ENCODE measurements around the gene PTH2. TPM values are rescaled to one million over a fixed set of nuclear protein-coding genes. Genes with fewer than 3 reads are reported as not detected.

The PTH2 gene
- total and polyA plus RNA-seq, 8 donors = not detected

DNA sequence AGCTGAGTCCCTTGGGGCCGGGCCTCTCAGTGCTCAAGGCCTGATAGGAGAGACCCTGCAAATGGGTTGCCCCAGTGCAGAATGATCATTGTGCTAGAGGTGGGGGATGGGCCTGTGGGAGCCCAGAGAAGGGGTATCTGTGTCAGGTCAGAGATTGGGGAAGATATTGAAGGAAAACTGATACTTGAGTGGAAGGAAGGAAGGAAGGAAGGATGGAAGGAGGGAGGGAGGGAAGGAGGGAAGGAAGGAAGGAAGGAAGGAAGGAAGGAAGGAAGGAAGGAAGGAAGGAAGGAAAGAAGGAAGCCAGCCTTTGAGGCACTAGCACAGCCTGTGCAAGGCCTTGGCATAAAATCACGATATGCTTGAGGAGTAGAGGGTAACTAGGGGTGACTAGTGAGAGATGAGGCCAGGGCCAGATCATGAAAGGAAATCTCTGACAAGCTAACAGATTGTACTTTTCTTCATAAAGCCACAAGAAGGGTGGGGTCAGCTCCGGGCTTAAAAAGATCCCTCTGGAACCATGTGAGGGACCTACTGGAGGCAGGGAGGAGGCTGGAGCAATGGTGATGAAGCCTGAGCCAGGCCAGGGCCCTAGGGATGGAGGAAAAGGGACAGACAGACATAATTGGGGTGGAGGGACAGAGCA lies 11.4 kb downstream of the PTH2 start:
- ATAC-seq = no peak
- intact Hi-C loops (cut with DNase I) = no loop called here
- Histone ChIP-seq H3K27me3 (peaks cover 0 to 23% of the 10 kb centered on the region in 2 donors), H3K9me3 (no peaks in the 10 kb centered on the region), H3K27ac (no peak overlapping the region), H3K36me3 (no peaks in the 10 kb centered on the region), H3K4me3 (no peak overlapping the region), H3K4me1 (peaks cover 0 to 13% of the 10 kb centered on the region in 2 donors)
- TF ChIP-seq, protein P1, sequence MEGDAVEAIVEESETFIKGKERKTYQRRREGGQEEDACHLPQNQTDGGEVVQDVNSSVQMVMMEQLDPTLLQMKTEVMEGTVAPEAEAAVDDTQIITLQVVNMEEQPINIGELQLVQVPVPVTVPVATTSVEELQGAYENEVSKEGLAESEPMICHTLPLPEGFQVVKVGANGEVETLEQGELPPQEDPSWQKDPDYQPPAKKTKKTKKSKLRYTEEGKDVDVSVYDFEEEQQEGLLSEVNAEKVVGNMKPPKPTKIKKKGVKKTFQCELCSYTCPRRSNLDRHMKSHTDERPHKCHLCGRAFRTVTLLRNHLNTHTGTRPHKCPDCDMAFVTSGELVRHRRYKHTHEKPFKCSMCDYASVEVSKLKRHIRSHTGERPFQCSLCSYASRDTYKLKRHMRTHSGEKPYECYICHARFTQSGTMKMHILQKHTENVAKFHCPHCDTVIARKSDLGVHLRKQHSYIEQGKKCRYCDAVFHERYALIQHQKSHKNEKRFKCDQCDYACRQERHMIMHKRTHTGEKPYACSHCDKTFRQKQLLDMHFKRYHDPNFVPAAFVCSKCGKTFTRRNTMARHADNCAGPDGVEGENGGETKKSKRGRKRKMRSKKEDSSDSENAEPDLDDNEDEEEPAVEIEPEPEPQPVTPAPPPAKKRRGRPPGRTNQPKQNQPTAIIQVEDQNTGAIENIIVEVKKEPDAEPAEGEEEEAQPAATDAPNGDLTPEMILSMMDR (IDR thresholded peaks at IDR 0.05) = no peak
- no peak for DNase-seq

DNA sequence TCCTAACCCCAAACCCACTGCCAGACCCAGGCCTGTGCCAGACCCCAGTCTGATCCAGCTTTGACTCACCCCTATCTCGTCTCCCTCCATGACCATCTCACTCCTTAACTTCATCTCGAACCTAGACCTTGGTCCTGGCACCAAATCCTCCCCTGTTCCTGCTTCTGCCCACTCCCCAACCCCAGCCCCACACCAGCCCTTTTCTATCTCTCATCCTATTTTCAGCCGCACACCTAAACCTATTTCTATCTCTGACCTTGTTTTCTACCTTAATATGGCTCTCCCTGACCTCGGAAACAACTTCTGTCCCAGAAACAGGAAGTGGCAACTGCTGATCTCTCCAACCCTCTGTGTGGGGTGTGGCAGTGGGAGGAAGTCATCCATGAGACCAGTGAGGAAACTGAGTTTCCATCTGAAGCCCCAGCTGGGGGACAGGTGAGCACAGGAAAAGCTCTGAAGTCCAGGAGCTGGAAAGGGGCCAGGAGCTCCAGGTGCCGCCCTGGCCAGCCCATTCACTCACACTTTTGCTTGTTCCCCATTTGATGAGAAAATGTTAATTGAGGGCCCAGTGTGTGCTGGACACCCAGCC lies 13.7 kb downstream of the PTH2 start:
- TF ChIP-seq, protein P1 (IDR thresholded peaks at IDR 0.05) = no peak
- DNase-seq (no peak), ATAC-seq (peak; percentile 56)
- Histone ChIP-seq H3K27me3 (peaks cover 0 to 5% of the 10 kb centered on the region in 2 donors), H3K4me1 (peaks cover 0 to 13% of the 10 kb centered on the region in 2 donors), H3K36me3 (no peaks in the 10 kb centered on the region), H3K27ac (peak overlapping the region in 1 of 2 donors; percentile 18), H3K9me3 (no peaks in the 10 kb centered on the region), H3K4me3 (no peak overlapping the region)
- intact Hi-C loops (cut with DNase I) = no loop called here

DNA sequence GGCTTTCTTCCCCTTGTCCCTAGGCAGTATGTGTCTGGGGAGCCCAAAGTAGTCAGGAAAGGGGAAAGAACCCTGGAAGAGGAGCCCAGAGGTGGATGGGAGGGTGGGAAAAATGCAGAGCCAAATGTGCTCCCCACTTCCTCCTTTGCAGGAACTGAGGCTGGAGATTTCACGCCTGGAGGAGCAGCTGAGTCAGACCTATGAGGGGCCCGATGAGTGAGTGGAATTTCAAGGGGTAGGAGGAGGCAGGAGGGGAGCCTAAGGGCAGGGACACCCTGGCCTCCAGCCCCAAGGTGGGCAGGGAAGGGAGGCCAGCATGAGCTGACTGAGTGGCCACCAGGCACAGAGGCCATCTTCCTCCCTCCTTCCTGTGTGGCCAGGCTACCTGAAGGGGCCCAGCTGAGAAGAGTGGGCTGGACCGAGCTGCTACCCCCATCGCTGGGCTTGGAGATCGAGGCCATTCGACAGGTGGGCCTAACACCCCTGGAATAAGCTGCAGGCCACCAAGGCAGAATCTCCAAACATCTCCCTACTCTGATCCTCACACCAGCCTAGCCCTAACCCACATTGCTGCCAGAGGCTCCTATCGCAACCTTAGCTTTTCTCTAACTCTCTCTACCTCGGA lies 14.3 kb downstream of the PTH2 start:
- ATAC-seq (peak; percentile 27), DNase-seq (no peak)
- Histone ChIP-seq H3K36me3 (no peaks in the 10 kb centered on the region), H3K9me3 (no peaks in the 10 kb centered on the region), H3K4me1 (peaks cover 0 to 13% of the 10 kb centered on the region in 2 donors), H3K4me3 (no peak overlapping the region), H3K27ac (no peak overlapping the region), H3K27me3 (peaks cover 0 to 5% of the 10 kb centered on the region in 2 donors)
- intact Hi-C loops (cut with DNase I) = no loop called here
- TF ChIP-seq, protein P1 (IDR thresholded peaks at IDR 0.05) = no peak

DNA sequence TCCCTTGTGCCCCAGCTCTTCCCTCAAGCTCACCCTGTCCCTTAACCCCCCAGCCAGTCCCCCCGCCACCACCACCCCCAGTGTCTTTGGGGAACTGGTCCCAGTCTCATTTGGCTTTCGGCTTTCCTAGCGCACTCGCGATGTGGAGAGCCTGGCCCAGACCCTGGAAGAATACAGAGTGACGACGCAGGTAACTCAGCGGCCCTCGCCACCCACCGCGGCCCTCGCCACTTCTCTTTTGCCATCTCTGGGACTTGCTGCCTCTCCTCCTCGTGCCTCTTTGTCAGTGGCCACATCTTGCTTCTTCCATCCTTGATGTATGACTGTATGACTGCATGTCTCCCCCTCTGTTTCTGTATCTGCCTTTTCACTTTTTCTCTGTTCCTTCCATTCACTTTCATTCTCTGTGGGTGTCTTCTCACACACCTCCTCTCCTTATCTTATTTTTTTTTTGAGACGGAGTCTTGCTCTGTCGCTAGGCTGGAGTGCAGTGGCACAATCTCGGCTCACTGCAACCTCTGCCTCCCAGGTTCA lies 15.7 kb downstream of the PTH2 start:
- intact Hi-C loops (cut with DNase I) = no loop called here
- TF ChIP-seq, protein P1 (IDR thresholded peaks at IDR 0.05) = no peak
- ATAC-seq = no peak

DNA sequence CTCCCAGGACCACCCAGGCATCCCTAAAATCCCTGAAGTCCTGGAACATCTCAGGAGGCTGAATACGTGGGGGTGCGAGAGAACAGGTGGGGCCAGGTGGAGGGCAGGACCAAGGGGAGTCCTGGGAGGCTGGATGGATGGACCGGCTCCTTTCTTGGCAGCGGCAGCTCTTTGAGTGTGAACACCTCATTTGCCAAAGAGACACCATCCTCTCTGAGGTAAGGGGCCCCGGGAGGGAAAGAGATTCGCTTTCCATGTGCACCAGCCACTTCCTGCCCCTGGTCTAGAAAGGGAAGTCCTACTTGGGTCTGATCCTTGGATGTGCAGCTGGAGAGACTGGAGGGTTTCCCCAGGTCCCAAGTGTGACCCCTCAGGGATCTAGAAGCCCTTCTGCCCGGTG lies 16.2 kb downstream of the PTH2 start:
- DNase-seq = no peak
- ATAC-seq = no peak
- Histone ChIP-seq H3K27me3 (peaks cover 0 to 5% of the 10 kb centered on the region in 2 donors), H3K4me3 (no peak overlapping the region), H3K4me1 (peaks cover 0 to 13% of the 10 kb centered on the region in 2 donors), H3K27ac (no peak overlapping the region), H3K9me3 (no peaks in the 10 kb centered on the region), H3K36me3 (no peaks in the 10 kb centered on the region)
- intact Hi-C loops (cut with DNase I) = no loop called here
- TF ChIP-seq, protein P1 (IDR thresholded peaks at IDR 0.05) = no peak

More for the DNA sequence above, 15.7 kb downstream of the PTH2 start:
- Histone ChIP-seq H3K27me3 (peaks cover 0 to 5% of the 10 kb centered on the region in 2 donors), H3K27ac (no peak overlapping the region), H3K4me3 (no peak overlapping the region), H3K36me3 (no peaks in the 10 kb centered on the region), H3K4me1 (peaks cover 0 to 13% of the 10 kb centered on the region in 2 donors), H3K9me3 (no peaks in the 10 kb centered on the region)
- DNase-seq = no peak

Measured in left lung (tissue), 10 donors.